Measurements from ENCODE around the gene DEPDC5.
"Not testable (repeated sequence)": the region's sequence is repeated elsewhere in the genome, so short reads cannot be mapped to it uniquely, and the experiment has no call there.

The DEPDC5 gene

DNA sequence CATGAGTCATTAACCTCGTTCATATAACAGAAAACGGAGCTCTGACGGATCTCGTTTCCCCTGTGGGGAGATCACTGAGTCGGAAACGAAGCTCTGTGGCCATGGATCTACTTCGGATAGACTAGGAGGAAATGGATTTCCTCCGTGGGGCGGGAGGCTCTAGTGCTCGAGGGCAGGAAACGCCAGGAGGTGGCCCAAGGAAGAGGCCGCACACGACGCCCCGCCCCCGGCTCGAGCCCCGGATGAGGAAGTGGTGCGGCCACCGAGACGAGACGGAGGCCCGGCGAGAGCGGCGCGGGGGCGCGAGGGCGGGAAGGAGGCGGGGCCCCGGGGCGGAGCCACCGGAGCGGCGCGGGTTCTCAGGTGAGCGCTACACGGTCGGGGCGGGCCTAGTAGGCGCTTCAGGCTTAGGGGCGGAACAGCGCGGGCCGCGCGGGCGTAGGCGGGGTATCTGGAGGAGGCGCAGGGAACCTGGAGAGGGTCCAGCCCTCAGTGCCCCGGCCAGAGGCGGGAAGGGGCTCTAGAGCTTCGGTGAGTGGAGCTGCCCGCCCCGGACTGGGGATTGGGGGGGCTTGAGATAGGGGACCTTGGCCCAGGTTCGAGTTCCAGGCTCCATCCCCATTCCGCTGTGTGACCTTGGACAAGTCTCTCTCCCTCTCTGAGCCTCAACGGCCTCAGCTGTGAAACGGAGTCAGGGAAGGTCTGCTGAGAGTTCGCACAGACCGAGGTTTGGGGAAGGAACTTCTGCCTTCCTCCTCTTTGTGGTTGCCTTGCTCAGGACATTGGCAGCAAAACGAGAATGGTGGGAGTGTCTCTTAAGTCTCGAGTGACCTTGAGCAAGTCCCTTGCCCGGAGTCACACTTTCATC, at the start of gene DEPDC5:
Gene DEPDC5 (plus strand): TSS at position 386 of the 868 bp plus-strand sequence. CDS start 903 bp downstream, outside the sequence.
- Histone ChIP-seq H3K27ac (peak within 1 kb of the TSS; percentile 96), H3K9ac (ENCODE audit: insufficient read length) (peak within 1 kb of the TSS; percentile 91), H3K9me3 (ENCODE audit: low read depth, low read length) (no peaks in the 10 kb centered on the region), H3K36me3 (ENCODE audit: insufficient read depth, low read length) (peaks cover 8% of the 10 kb centered on the region; the same call in 1 of the 2 replicates), H3K4me3 (peak within 1 kb of the TSS; percentile 87)
- peak; percentile 44 for DNase-seq (ENCODE audit: low read depth, low spot score)
- TF ChIP-seq EZH2 (IDR thresholded peaks at IDR 0.05) (no peak), POLR2AphosphoS5 (IDR thresholded peaks at IDR 0.05; ENCODE audit: borderline replicate concordance, low read depth, low read length) (peak; percentile 84)

DNA sequence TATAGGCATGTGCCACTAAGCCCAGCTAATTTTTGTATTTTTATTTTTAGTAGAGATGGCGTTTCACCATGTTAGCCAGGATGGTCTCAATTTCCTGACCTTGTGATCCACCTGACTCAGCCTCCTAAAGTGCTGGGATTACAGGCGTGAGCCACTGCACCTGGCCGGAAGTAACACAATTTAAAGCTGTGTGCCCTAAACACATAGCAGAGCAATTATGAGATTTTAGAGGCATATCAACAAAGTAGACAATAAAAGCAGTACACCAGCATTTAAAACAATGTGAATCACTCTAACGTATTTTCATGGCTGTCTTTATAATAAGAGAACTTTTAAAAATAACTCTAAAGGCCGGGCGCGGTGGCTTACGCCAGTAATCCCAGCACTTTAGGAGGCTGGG, 46.3 kb upstream of the DEPDC5 start:
- TF ChIP-seq FOXP2 (optimal IDR thresholded peaks at IDR 0.05; ENCODE audit: control extremely low read depth, extremely low read length, insufficient read depth), result no peak
- no peak for TF ChIP-seq EZH2 (IDR thresholded peaks at IDR 0.05)
- TF ChIP-seq POLR2AphosphoS5 (IDR thresholded peaks at IDR 0.05; ENCODE audit: borderline replicate concordance, low read depth, low read length), result no peak
- H3K4me3 ChIP-seq, result no peak overlapping the region
- no peak for DNase-seq (ENCODE audit: low read depth, low spot score)
- H3K27ac ChIP-seq, result no peak overlapping the region
- H3K36me3 ChIP-seq (ENCODE audit: insufficient read depth, low read length), result peaks cover 29% of the 10 kb centered on the region
- no peak overlapping the region for H3K9ac ChIP-seq (ENCODE audit: insufficient read length)
- H3K9me3 ChIP-seq (ENCODE audit: low read depth, low read length), result no peaks in the 10 kb centered on the region

DNA sequence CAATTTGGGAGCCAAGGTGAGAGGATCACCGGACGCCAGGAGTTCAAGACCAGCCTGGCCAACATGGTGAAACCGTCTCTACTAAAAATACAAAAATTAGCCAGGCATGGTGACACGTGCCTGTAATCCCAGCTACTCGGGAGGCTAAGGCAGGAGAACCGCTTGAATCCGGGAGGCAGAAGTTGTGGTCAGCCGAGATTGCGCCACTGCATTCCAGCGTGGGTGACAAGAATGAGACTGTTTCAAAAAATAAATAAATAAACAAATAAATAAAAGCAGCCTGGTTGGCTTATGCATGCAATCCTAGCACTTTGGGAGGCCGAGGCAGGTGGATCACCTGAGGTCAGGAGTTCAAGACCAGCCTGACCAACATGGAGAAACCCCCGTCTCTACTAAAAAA, 42.6 kb upstream of the DEPDC5 start:
- H3K9me3 ChIP-seq (ENCODE audit: low read depth, low read length); DNase-seq (ENCODE audit: low read depth, low spot score); H3K9ac ChIP-seq (ENCODE audit: insufficient read length); H3K27ac ChIP-seq; H3K4me3 ChIP-seq: not testable (repeated sequence)
- H3K36me3 ChIP-seq (ENCODE audit: insufficient read depth, low read length), result peaks cover 42% of the 10 kb centered on the region

DNA sequence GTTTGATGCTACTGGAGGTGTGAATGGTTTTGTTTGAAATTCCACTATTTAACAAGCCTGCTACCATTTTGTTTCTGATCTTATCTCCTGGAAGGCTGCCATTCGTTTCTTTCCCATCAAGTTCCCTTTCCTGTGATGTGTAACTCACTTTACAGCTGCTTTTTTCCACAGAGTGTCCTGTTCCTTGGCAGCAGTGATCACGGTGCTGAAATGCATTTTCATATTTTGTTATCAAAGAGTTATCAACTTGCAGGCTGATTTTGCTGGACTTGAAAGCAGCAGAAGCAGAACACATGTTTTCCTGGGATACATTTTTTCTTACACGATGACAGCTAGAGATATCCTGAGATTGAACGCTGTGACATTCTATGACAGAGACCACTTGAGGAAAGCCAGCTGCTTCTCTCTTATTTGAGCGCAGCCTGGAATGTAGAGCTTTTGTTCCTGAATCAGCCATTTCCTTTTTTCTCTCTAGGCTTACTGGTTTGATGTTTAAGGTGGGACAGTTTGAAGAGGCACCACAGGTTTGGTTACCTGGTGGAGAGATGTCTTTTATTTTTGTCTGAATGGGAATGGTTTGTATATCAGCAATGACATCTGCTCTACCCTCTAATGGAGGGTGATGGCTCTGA, 38.6 kb upstream of the DEPDC5 start:
- Histone ChIP-seq H3K9me3 (ENCODE audit: low read depth, low read length) (no peaks in the 10 kb centered on the region), H3K36me3 (ENCODE audit: insufficient read depth, low read length) (peaks cover 65% of the 10 kb centered on the region), H3K9ac (ENCODE audit: insufficient read length) (no peak overlapping the region), H3K27ac (no peak overlapping the region), H3K4me3 (no peak overlapping the region)
- no peak for DNase-seq (ENCODE audit: low read depth, low spot score)
- TF ChIP-seq EZH2 (IDR thresholded peaks at IDR 0.05) (no peak), FOXP2 (optimal IDR thresholded peaks at IDR 0.05; ENCODE audit: control extremely low read depth, extremely low read length, insufficient read depth) (no peak), POLR2AphosphoS5 (IDR thresholded peaks at IDR 0.05; ENCODE audit: borderline replicate concordance, low read depth, low read length) (no peak)

DNA sequence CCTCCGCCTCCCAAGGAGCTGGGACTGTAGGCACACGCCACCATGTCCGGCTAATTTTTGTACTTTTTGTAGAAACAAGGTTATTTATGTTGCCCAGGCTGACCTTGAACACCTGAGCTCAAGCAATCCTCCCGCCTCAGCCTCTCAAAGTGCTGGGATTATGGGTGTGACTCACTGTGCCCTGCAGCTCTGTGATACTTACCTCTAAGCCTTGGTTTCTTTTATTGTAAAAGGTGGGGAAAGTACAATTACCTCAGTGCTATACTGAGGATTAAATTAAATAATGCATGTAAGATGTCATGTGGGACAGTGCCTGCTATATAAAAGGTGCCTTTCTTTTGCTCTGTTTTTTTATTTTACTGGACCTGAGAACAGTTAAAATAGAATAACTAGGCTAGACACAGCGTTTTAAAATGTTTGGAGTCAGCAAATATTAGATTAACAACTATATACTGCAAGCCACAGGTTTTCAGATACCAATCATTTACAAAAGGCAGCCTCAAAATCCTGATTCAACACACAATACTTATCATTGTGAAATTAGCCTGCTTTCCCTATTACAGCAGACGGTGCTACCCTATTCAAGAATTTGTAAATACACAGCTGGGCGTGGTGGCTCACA, 33.9 kb upstream of the DEPDC5 start:
- no peak overlapping the region for H3K4me3 ChIP-seq
- H3K27ac ChIP-seq, result no peak overlapping the region
- TF ChIP-seq FOXP2 (optimal IDR thresholded peaks at IDR 0.05; ENCODE audit: control extremely low read depth, extremely low read length, insufficient read depth) (no peak), POLR2AphosphoS5 (IDR thresholded peaks at IDR 0.05; ENCODE audit: borderline replicate concordance, low read depth, low read length) (no peak), EZH2 (IDR thresholded peaks at IDR 0.05) (no peak)
- DNase-seq (ENCODE audit: low read depth, low spot score), result no peak
- no peaks in the 10 kb centered on the region for H3K9me3 ChIP-seq (ENCODE audit: low read depth, low read length)
- peaks cover 49% of the 10 kb centered on the region for H3K36me3 ChIP-seq (ENCODE audit: insufficient read depth, low read length)
- no peak overlapping the region for H3K9ac ChIP-seq (ENCODE audit: insufficient read length)

DNA sequence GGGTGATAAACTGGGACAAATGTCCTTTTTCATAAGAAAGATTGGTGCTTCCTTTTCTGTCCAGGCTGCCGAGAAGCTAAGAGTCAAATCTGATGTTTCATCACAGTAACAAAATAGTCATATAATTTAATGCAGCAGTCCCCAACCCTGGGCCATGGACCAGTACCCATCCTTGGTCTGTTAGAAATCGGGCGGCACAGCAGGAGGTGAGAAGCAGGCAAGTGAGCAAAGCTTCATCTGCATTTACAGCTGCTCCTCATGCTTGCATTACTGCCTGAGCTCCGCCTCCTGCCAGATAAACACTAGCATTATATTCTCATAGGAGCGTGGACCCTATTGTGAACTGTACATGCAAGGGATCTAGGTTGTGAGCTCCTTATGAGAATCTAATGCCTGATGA, 30.1 kb upstream of the DEPDC5 start:
- Histone ChIP-seq H3K4me3 (no peak overlapping the region), H3K9me3 (ENCODE audit: low read depth, low read length) (no peaks in the 10 kb centered on the region), H3K27ac (no peak overlapping the region), H3K9ac (ENCODE audit: insufficient read length) (no peak overlapping the region), H3K36me3 (ENCODE audit: insufficient read depth, low read length) (peaks cover 28% of the 10 kb centered on the region)
- DNase-seq (ENCODE audit: low read depth, low spot score), result no peak
- TF ChIP-seq POLR2AphosphoS5 (IDR thresholded peaks at IDR 0.05; ENCODE audit: borderline replicate concordance, low read depth, low read length), result no peak
- no peak for TF ChIP-seq EZH2 (IDR thresholded peaks at IDR 0.05)
- TF ChIP-seq FOXP2 (optimal IDR thresholded peaks at IDR 0.05; ENCODE audit: control extremely low read depth, extremely low read length, insufficient read depth), result no peak

DNA sequence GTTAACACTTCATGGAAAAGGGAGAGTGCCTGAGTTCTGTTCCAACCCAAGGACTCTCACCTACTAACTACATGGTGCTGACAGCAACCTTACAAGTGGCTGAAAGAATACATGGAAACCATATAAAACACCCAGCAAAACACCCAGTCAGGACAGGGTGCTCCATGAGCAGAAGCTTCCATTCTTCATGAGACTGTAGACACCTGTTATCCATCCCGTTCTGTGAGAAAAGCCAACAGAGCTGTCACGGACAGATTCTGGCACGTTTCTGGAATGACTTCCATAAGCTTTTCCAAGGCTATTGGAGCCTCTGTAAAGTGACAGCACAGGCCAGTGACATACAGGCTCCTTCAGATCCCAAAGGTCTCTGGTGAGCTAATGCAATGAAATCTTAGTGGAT, 27.1 kb upstream of the DEPDC5 start:
- Histone ChIP-seq H3K4me3 (no peak overlapping the region), H3K9me3 (ENCODE audit: low read depth, low read length) (no peaks in the 10 kb centered on the region), H3K27ac (no peak overlapping the region), H3K36me3 (ENCODE audit: insufficient read depth, low read length) (peaks cover 17% of the 10 kb centered on the region; the same call in 1 of the 2 replicates), H3K9ac (ENCODE audit: insufficient read length) (no peak overlapping the region)
- TF ChIP-seq EZH2 (IDR thresholded peaks at IDR 0.05) (no peak), FOXP2 (optimal IDR thresholded peaks at IDR 0.05; ENCODE audit: control extremely low read depth, extremely low read length, insufficient read depth) (no peak), POLR2AphosphoS5 (IDR thresholded peaks at IDR 0.05; ENCODE audit: borderline replicate concordance, low read depth, low read length) (no peak)
- no peak for DNase-seq (ENCODE audit: low read depth, low spot score)

DNA sequence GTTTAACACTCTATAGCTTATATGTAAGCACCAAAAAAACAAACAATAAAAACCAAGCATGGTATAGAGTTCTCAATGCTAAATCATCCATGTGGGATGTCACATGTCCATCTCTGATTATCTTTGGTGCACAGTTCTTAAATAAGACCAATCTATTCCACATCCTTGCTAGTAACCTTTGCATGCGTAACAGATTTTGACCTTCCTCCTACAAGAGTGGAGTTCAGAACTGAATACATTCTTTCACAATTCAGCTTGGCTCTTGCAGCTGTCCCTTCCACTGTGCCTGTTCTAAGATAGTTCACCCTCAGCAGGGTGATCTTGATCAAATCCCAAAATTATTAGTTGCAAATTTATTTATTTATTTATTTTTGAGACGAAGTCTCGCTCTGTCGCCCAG, 25.0 kb upstream of the DEPDC5 start:
- H3K27ac ChIP-seq, result no peak overlapping the region
- H3K9me3 ChIP-seq (ENCODE audit: low read depth, low read length), result no peaks in the 10 kb centered on the region
- peaks cover 8% of the 10 kb centered on the region; the same call in 1 of the 2 replicates for H3K36me3 ChIP-seq (ENCODE audit: insufficient read depth, low read length)
- H3K9ac ChIP-seq (ENCODE audit: insufficient read length), result no peak overlapping the region
- DNase-seq (ENCODE audit: low read depth, low spot score), result no peak
- TF ChIP-seq FOXP2 (optimal IDR thresholded peaks at IDR 0.05; ENCODE audit: control extremely low read depth, extremely low read length, insufficient read depth) (no peak), EZH2 (IDR thresholded peaks at IDR 0.05) (no peak), POLR2AphosphoS5 (IDR thresholded peaks at IDR 0.05; ENCODE audit: borderline replicate concordance, low read depth, low read length) (no peak)
- no peak overlapping the region for H3K4me3 ChIP-seq

All from SK-N-MC (cell line).